PC-9 (cell line): ENCODE data around the gene UBE2Z. TPM values are rescaled to one million over a fixed set of nuclear protein-coding genes. Genes with fewer than 3 reads are reported as not detected.
"Not testable (repeated sequence)": the region's sequence is repeated elsewhere in the genome, so short reads cannot be mapped to it uniquely, and the experiment has no call there.

Experiments
- BruUV-seq: library from RNA; stranded (reverse); fragments of 400-500 nt; replicated peaks from 2 replicates; lab custom pipeline; 2021; lab: Mats Ljungman, UMichigan
- CTCF ChIA-PET: fragments of 300-600 bp; sonication (Branson Sonifier 250); formaldehyde crosslinking; loops from one replicate; lab custom pipeline; 2022; ENCODE audit warnings: antibody characterized with exemption; lab: Charles Lee
- POLR2A ChIA-PET: fragments of 300-600 bp; sonication (Branson Sonifier 250); formaldehyde crosslinking; loops from one replicate; lab custom pipeline; 2022; ENCODE audit warnings: antibody characterized with exemption; ENCODE audit not compliant: unreplicated experiment; lab: Charles Lee
- DNase-seq, 2 experiments: peaks; one replicate each; pipeline versions ENCODE4 v3.0.0 to v3.0.0-alpha.2; 2015 to 2022; ENCODE audit warnings: mixed read lengths in 1 of 2
- H2AFZ ChIP-seq: fragments of 200-600 bp; sonication (generic); 2 replicates; pipeline ENCODE4 v1.8.1; 2017; ENCODE audit warnings: antibody characterized with exemption
- H3F3A ChIP-seq: fragments of 200-600 bp; sonication (generic); 2 replicates; pipeline ENCODE4 v1.8.1; 2017; ENCODE audit warnings: antibody characterized with exemption, mild to moderate bottlenecking, low read depth; ENCODE audit not compliant: insufficient read depth
- H3K27ac ChIP-seq: fragments of 200-600 bp; sonication (generic); 2 replicates; pipeline ENCODE4 v1.6.1; 2016; ENCODE audit warnings: mixed run types
- H3K27me3 ChIP-seq: fragments of 200-600 bp; sonication (generic); 2 replicates; pipeline ENCODE4 v1.6.1; 2016; ENCODE audit warnings: low read depth, mixed run types; ENCODE audit not compliant: insufficient read depth
- H3K36me3 ChIP-seq: fragments of 200-600 bp; sonication (generic); 2 replicates; pipeline ENCODE4 v1.6.1; 2016; ENCODE audit warnings: low read depth, mixed run types
- H3K4me1 ChIP-seq: fragments of 200-600 bp; sonication (generic); replicated peaks from 2 replicates; pipeline ENCODE4 v1.6.1; 2016; ENCODE audit warnings: mixed run types; ENCODE audit not compliant: insufficient read depth
- H3K4me2 ChIP-seq: fragments of 200-600 bp; sonication (generic); 2 replicates; pipeline ENCODE4 v1.6.1; 2017; ENCODE audit warnings: mixed run types
- H3K4me3 ChIP-seq: fragments of 200-600 bp; sonication (generic); 2 replicates; pipeline ENCODE4 v1.6.1; 2016; ENCODE audit warnings: mixed run types
- H3K79me2 ChIP-seq: fragments of 200-600 bp; sonication (generic); 2 replicates; pipeline ENCODE4 v1.6.1; 2017; ENCODE audit warnings: low read depth, mixed run types
- H3K9me2 ChIP-seq: fragments of 200-600 bp; sonication (generic); 2 replicates; pipeline ENCODE4 v1.8.1; 2017; ENCODE audit warnings: mild to moderate bottlenecking; ENCODE audit not compliant: insufficient read depth
- H3K9me3 ChIP-seq: fragments of 200-600 bp; sonication (generic); 2 replicates; pipeline ENCODE4 v1.8.1; 2016; ENCODE audit warnings: low read depth; ENCODE audit not compliant: insufficient read depth
- H4K20me1 ChIP-seq: fragments of 200-600 bp; sonication (generic); 2 replicates; pipeline ENCODE4 v1.8.1; 2017; ENCODE audit not compliant: insufficient read depth
- CTCF ChIP-seq: fragments of 200-600 bp; sonication (generic); conservative IDR thresholded peaks from 2 replicates; pipeline ENCODE4 v1.6.1; 2017; ENCODE audit warnings: mixed run types, antibody characterized with exemption, mild to moderate bottlenecking, moderate library complexity
- EZH2 ChIP-seq: fragments of 200-600 bp; sonication (generic); IDR thresholded peaks from 2 replicates; pipeline ENCODE4 v1.8.0; 2017; ENCODE audit warnings: antibody characterized with exemption, low read depth
- intact Hi-C: fragments of 100-400 bp; cut with micrococcal nuclease; formaldehyde crosslinking; loops from one replicate; pipeline ENCODE4 v1.10.0; 2022; ENCODE audit not compliant: unreplicated experiment
- total RNA-seq: library from RNA; stranded (reverse); gene quantifications from 2 replicates; pipeline ENCODE4 v1.2.3, GENCODE V29; 2021

UBE2Z gene
- total RNA-seq, 1 experiment from 2014 or later, result 99.4 TPM

GRCh38 chr17:48933035-48933434 is 24.8 kb downstream of the UBE2Z start:
- Histone ChIP-seq H3K4me3 (no peak overlapping the region), H3K27me3 (no peaks in the 10 kb centered on the region), H3F3A (peaks cover 62% of the 10 kb centered on the region), H3K27ac (no peak overlapping the region), H4K20me1 (peaks cover 8% of the 10 kb centered on the region; the same call in 1 of the 2 replicates), H3K79me2 (no peaks in the 10 kb centered on the region), H3K4me2 (no peak overlapping the region), H3K4me1 (no peaks in the 10 kb centered on the region), H3K36me3 (peaks cover 49% of the 10 kb centered on the region), H3K9me2 (no peaks in the 10 kb centered on the region), H3K9me3 (no peaks in the 10 kb centered on the region), H2AFZ (no peak overlapping the region)
- intact Hi-C loops, result no loop called here
- no TSS peak for BruUV-seq
- no peak for DNase-seq
- POLR2A ChIA-PET, result no interaction called here
- CTCF ChIA-PET, result no interaction called here
- TF ChIP-seq CTCF (no peak), EZH2 (no peak)

GRCh38 chr17:48944515-48945260 is 36.5 kb downstream of the UBE2Z start, which contains the start of gene SNF8:
Gene SNF8, minus strand, starts transcription at chr17:48944842. Its CDS starts 108 bp downstream, at chr17:48944734.
- Histone ChIP-seq H3K27me3 (no peaks in the 10 kb centered on the region), H4K20me1 (no peaks in the 10 kb centered on the region), H3K79me2 (peaks cover 28% of the 10 kb centered on the region), H3K9me3 (no peaks in the 10 kb centered on the region), H3K36me3 (no peaks in the 10 kb centered on the region), H3K4me1 (peaks cover 11% of the 10 kb centered on the region), H3K27ac (peak within 1 kb of the TSS; percentile 86), H2AFZ (peak within 1 kb of the TSS; percentile 99), H3F3A (peaks cover 18% of the 10 kb centered on the region; the same call in 1 of the 2 replicates), H3K4me3 (peak within 1 kb of the TSS; percentile 67), H3K4me2 (peak within 1 kb of the TSS; percentile 97), H3K9me2 (no peaks in the 10 kb centered on the region)
- TF ChIP-seq CTCF, result no peak
- TF ChIP-seq EZH2, result no peak
- TSS peak; percentile 92 for BruUV-seq
- POLR2A ChIA-PET, result interaction anchor here (0.6 to 1.4 kb wide), 2 partner anchors 52 to 1756 kb away, joined by 14 read pairs; partner anchors contain the start of gene ATP5MC1
- CTCF ChIA-PET, result interaction anchor here (0.6 to 0.7 kb wide), 2 partner anchors 52 to 236 kb away, joined by 4 read pairs; partner anchors contain the start of gene ATP5MC1
- intact Hi-C loops, result loop anchor here (2.0 kb wide), 1 partner anchor 52 kb away; the partner anchor contains the start of gene ATP5MC1
- DNase-seq, result peak; percentile 87 to 88

DNA sequence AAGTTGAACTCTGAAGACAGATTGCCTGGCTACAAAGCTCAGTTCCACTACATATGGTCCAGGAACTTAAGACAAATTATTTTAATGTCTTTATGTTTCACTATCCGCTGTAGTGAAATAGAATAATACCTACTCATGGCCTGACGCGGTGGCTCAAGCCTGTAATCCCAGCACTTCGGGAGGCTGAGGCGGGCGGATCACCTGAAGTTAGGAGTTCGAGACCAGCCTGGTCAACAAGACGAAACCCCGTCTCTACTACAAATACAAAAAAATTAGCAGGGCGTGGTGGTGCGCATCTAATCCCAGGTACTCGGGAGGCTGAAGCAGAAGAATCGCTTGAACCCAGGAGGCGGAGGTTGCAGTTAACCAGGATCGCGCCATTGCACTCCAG is 37.0 kb downstream of the UBE2Z start:
- POLR2A ChIA-PET, result interaction anchor here (0.6 to 1.4 kb wide), 2 partner anchors 53 to 1757 kb away, joined by 14 read pairs; partner anchors contain the start of gene ATP5MC1
- intact Hi-C loops, result loop anchor here (2.0 kb wide), 1 partner anchor 52 kb away; the partner anchor contains the start of gene ATP5MC1
- H4K20me1 ChIP-seq, H3K9me3 ChIP-seq, DNase-seq, H3K9me2 ChIP-seq, H3K27me3 ChIP-seq, H3K36me3 ChIP-seq, BruUV-seq: not testable (repeated sequence)
- H2AFZ ChIP-seq, result peak overlapping the region; percentile 99
- peaks cover 28% of the 10 kb centered on the region for H3K79me2 ChIP-seq
- CTCF ChIA-PET, result interaction anchor here (0.7 kb wide), 1 partner anchor 53 kb away, joined by 4 read pairs; the partner anchor contains the start of gene ATP5MC1
- H3K27ac ChIP-seq, result peak overlapping the region; percentile 86
- H3K4me1 ChIP-seq, result peaks cover 11% of the 10 kb centered on the region
- H3K4me2 ChIP-seq, result peak overlapping the region; percentile 97
- peak overlapping the region; percentile 67 for H3K4me3 ChIP-seq
- peaks cover 18% of the 10 kb centered on the region; the same call in 1 of the 2 replicates for H3F3A ChIP-seq
